NCI-H82 treated with DMSO at 0.1 percent for 48 hours (cell line): ENCODE measurements around the gene TOR4A.
"Not testable (repeated sequence)": the region's sequence is repeated elsewhere in the genome, so short reads cannot be mapped to it uniquely, and the experiment has no call there.

ENCODE experiments used
- DNase-seq: peaks from one replicate; lab custom pipeline; 2025; ENCODE audit not compliant: unreplicated experiment; lab: John Stamatoyannopoulos, UW

Gene TOR4A

GRCh38 chr9:137315581-137316011 is 38.1 kb downstream of the TOR4A start:
- DNase-seq = no peak

GRCh38 chr9:137316012-137316981 is 38.8 kb downstream of the TOR4A start:
- no peak for DNase-seq

- no peak for DNase-seq
These were observed 39.6 kb downstream of the TOR4A start for GRCh38 chr9:137317021-137317717.

GRCh38 chr9:137317718-137318511 is 40.4 kb downstream of the TOR4A start:
- DNase-seq = no peak

GRCh38 chr9:137318602-137319001 is 41.1 kb downstream of the TOR4A start:
- no peak for DNase-seq

GRCh38 chr9:137319011-137319738 is 41.6 kb downstream of the TOR4A start:
- no peak for DNase-seq

- no peak for DNase-seq
These were observed 42.4 kb downstream of the TOR4A start for GRCh38 chr9:137319739-137320551.

- DNase-seq = no peak
These were observed 43.2 kb downstream of the TOR4A start for GRCh38 chr9:137320555-137321384.

GRCh38 chr9:137321726-137322361 is 44.3 kb downstream of the TOR4A start:
- DNase-seq = no peak

GRCh38 chr9:137323531-137324331 is 46.2 kb downstream of the TOR4A start:
- no peak for DNase-seq

GRCh38 chr9:137325124-137325523 is 47.6 kb downstream of the TOR4A start:
- no peak for DNase-seq

- no peak for DNase-seq
These were observed 48.3 kb downstream of the TOR4A start for GRCh38 chr9:137325799-137326198.

- no peak for DNase-seq
These were observed 49.0 kb downstream of the TOR4A start for GRCh38 chr9:137326445-137327065.

GRCh38 chr9:137327641-137328550 is 50.4 kb downstream of the TOR4A start:
- not testable (repeated sequence) for DNase-seq

GRCh38 chr9:137329590-137329989 is 52.1 kb downstream of the TOR4A start:
- not testable (repeated sequence) for DNase-seq

GRCh38 chr9:137330689-137331088 is 53.2 kb downstream of the TOR4A start:
- no peak for DNase-seq
